Stimulated activated naive B cell treated with anti-CD40 and anti-IgM and Interleukin-4, amounts not matched to agents 10 μg/mL and 1 μg/mL and 100 μg/mL, for 72 hours (primary cell): ENCODE results near the gene PPP4C.

Experiments
- ATAC-seq, 2 donors: fragments of 150-1000 bp; cut with Tn5 transposase; replicated peaks; 2 replicates each; pipeline ENCODE4 v1.10.0; 2021; ENCODE audit warnings: moderate library complexity in 1 of 2
- DNase-seq: peaks from one replicate; pipeline ENCODE4 v3.0.0; 2021
- H3K27ac Mint-ChIP-seq: one replicate; pipeline ENCODE4 v1.8.0; 2022; ENCODE audit warnings: mild to moderate bottlenecking, mixed read lengths
- H3K27me3 Mint-ChIP-seq, 2 donors: one replicate each; pipeline ENCODE4 v1.8.0; 2022; ENCODE audit warnings: mixed read lengths in 2 of 2
- H3K36me3 Mint-ChIP-seq, 2 donors: one replicate each; pipeline ENCODE4 v1.8.0; 2022; ENCODE audit warnings: mixed read lengths in 2 of 2, mild to moderate bottlenecking in 1 of 2
- H3K4me1 Mint-ChIP-seq, 2 donors: one replicate each; pipeline ENCODE4 v1.8.0; 2022; ENCODE audit warnings: mixed read lengths in 2 of 2, mild to moderate bottlenecking in 1 of 2
- H3K4me3 Mint-ChIP-seq, 2 donors: one replicate each; pipeline ENCODE4 v1.8.0; 2022; ENCODE audit warnings: mild to moderate bottlenecking in 2 of 2, mixed read lengths in 2 of 2, moderate library complexity in 1 of 2
- H3K9me3 Mint-ChIP-seq, 2 donors: one replicate each; pipeline ENCODE4 v1.8.0; 2022; ENCODE audit warnings: mixed read lengths in 2 of 2, mild to moderate bottlenecking in 1 of 2

PPP4C gene

DNA sequence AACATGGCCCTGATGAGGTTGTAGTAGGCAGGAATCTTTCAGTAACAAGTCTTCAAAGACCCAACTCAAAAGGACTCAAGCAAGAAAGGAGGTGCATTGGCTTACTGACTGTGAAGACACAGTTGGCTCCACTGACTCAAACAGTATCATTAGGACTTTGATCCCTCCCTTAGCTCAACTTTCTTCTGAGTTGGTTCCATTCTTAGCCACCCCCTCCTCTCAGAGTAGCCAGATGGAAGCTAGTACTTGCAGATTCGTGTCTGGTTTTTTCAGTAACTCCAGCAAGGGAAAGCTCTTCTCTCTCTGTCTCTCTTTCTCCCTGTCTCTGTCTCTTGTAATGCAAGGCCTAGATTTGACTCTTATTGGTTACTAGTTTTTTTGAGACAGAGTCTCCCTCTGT is 52.2 kb downstream of the PPP4C start:
- peaks cover 0 to 4% of the 10 kb centered on the region in 2 donors for H3K36me3 Mint-ChIP-seq
- H3K27me3 Mint-ChIP-seq = no peaks in the 10 kb centered on the region
- DNase-seq (no peak), ATAC-seq (no peak)
- no peak overlapping the region for H3K4me3 Mint-ChIP-seq
- H3K27ac Mint-ChIP-seq = no peak overlapping the region
- no peaks in the 10 kb centered on the region for H3K9me3 Mint-ChIP-seq
- peaks cover 5 to 18% of the 10 kb centered on the region in 2 donors for H3K4me1 Mint-ChIP-seq

GRCh38 chr16:30131869-30132475 is 56.2 kb downstream of the PPP4C start:
- Mint-ChIP-seq H3K27me3 (no peaks in the 10 kb centered on the region), H3K4me1 (peaks cover 3 to 5% of the 10 kb centered on the region in 2 donors), H3K27ac (no peak overlapping the region), H3K36me3 (no peaks in the 10 kb centered on the region), H3K9me3 (no peaks in the 10 kb centered on the region), H3K4me3 (no peak overlapping the region)
- ATAC-seq = no peak
- DNase-seq = no peak

DNA sequence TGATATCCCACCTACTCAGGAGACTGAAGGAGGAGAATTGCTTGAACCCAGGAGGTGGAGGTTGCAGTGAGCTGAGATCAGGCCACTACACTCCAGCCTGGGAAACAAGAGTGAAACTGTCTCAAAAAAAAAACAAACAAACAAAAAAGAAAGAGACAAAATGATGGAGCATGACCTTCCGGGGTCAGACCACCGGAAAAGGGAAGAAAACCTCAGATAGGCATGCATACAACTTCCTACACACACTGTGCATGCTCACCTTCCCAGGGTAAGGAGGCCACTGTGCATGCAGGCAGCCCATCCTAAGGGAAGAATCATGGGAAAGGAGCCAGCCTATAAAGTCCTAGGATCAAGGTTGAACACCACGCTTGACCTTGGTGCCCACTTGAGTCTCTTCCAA is 56.8 kb downstream of the PPP4C start:
- H3K27ac Mint-ChIP-seq = no peak overlapping the region
- H3K27me3 Mint-ChIP-seq = no peaks in the 10 kb centered on the region
- H3K4me3 Mint-ChIP-seq = no peak overlapping the region
- ATAC-seq (no peak), DNase-seq (no peak)
- no peaks in the 10 kb centered on the region for H3K4me1 Mint-ChIP-seq
- no peaks in the 10 kb centered on the region for H3K9me3 Mint-ChIP-seq
- no peaks in the 10 kb centered on the region for H3K36me3 Mint-ChIP-seq
